SK-N-SH (cell line): ENCODE results near the gene GEMIN7. TPM values are rescaled to one million over a fixed set of nuclear protein-coding genes. Genes with fewer than 3 reads are reported as not detected.

Experiments used
- CTCF ChIA-PET: fragments of 300-600, 350-600 bp; formaldehyde crosslinking; extraction: SDS; loops from one replicate; lab custom pipeline; 2021; lab: Yijun Ruan, JAX
- POLR2A ChIA-PET: fragments of 350-600 bp; sonication (Branson Sonifier 250); formaldehyde crosslinking; extraction: SDS; loops from one replicate; lab custom pipeline; 2020; ENCODE audit warnings: antibody characterized with exemption, inconsistent platforms; lab: Yijun Ruan, JAX
- DNase-seq: peaks from one replicate; pipeline ENCODE4 v3.0.0; 2012
- H2AFZ ChIP-seq: fragments of 200-600 bp; sonication (generic); 2 replicates; pipeline ENCODE4 v1.8.1; 2016; ENCODE audit warnings: antibody characterized with exemption, mild to moderate bottlenecking, low read depth
- H3F3A ChIP-seq: fragments of 200-600 bp; sonication (generic); replicated peaks from 2 replicates; pipeline ENCODE3; 2016; ENCODE audit warnings: antibody characterized with exemption, mild to moderate bottlenecking; ENCODE audit not compliant: insufficient read depth
- H3K27ac ChIP-seq, 2 experiments: fragments of 200-500 bp in 1 of 2; fragments of 200-600 bp in 1 of 2; sonication (Bioruptor generic) in 1 of 2; sonication (generic), shearing (Covaris generic) in 1 of 2; 2 replicates each; pipeline versions ENCODE4 v1.5.1 to v1.6.1; 2014 to 2016; ENCODE audit warnings: low read depth in 2 of 2, inconsistent platforms in 1 of 2, low read length in 1 of 2, mild to moderate bottlenecking in 1 of 2, mixed read lengths in 1 of 2
- H3K27me3 ChIP-seq: fragments of 200-600 bp; sonication (generic), shearing (Covaris generic); 2 replicates; pipeline ENCODE4 v1.6.1; 2016; ENCODE audit warnings: mixed run types; ENCODE audit not compliant: insufficient read depth
- H3K36me3 ChIP-seq, 2 experiments: fragments of 200-500 bp in 1 of 2; fragments of 200-600 bp in 1 of 2; sonication (Bioruptor generic) in 1 of 2; sonication (generic) in 1 of 2; replicated peaks in 1 of 2; 2 replicates each; pipeline versions ENCODE3 to v1.5.1; 2014 to 2016; ENCODE audit warnings: low read length in 1 of 2, mild to moderate bottlenecking in 1 of 2; ENCODE audit not compliant: insufficient read depth in 2 of 2, control insufficient read depth in 1 of 2
- H3K4me1 ChIP-seq, 2 experiments: fragments of 200-500 bp in 1 of 2; fragments of 200-600 bp in 1 of 2; sonication (Bioruptor generic) in 1 of 2; sonication (generic), shearing (Covaris generic) in 1 of 2; 2 replicates each; pipeline versions ENCODE4 v1.5.1 to v1.6.1; 2014 to 2016; ENCODE audit warnings: low read depth in 1 of 2, low read length in 1 of 2, mixed run types in 1 of 2; ENCODE audit not compliant: insufficient read depth in 2 of 2, control insufficient read depth in 1 of 2
- H3K4me2 ChIP-seq: fragments of 200-600 bp; sonication (generic), shearing (Covaris generic); 2 replicates; pipeline ENCODE4 v1.6.1; 2017; ENCODE audit warnings: mixed run types
- H3K4me3 ChIP-seq, 2 experiments: fragments of 200-500 bp in 1 of 2; fragments of 200-600 bp in 1 of 2; sonication (Bioruptor generic) in 1 of 2; sonication (generic), shearing (Covaris generic) in 1 of 2; 2 replicates each; pipeline versions ENCODE4 v1.5.1 to v1.8.1; 2014 to 2016; ENCODE audit warnings: low read depth in 2 of 2, inconsistent platforms in 1 of 2, low read length in 1 of 2, mild to moderate bottlenecking in 1 of 2, mixed read lengths in 1 of 2, moderate library complexity in 1 of 2
- H3K79me2 ChIP-seq: fragments of 200-600 bp; sonication (generic); 2 replicates; pipeline ENCODE4 v1.8.1; 2017; ENCODE audit warnings: mild to moderate bottlenecking; ENCODE audit not compliant: insufficient read depth
- H3K9ac ChIP-seq: fragments of 200-600 bp; sonication (generic); 2 replicates; pipeline ENCODE4 v1.6.1; 2017; ENCODE audit warnings: mixed run types
- H3K9me2 ChIP-seq: fragments of 200-600 bp; sonication (generic); 2 replicates; pipeline ENCODE4 v1.6.1; 2017; ENCODE audit warnings: mixed run types
- H3K9me3 ChIP-seq: fragments of 200-600 bp; sonication (generic); 2 replicates; pipeline ENCODE4 v1.6.1; 2017; ENCODE audit warnings: mixed run types, mild to moderate bottlenecking, moderate library complexity
- H4K20me1 ChIP-seq: fragments of 200-600 bp; sonication (generic); 2 replicates; pipeline ENCODE4 v1.6.1; 2017; ENCODE audit warnings: mild to moderate bottlenecking, mixed run types; ENCODE audit not compliant: insufficient read depth
- CTCF ChIP-seq: fragments of 200-600 bp; sonication (generic); IDR thresholded peaks from 2 replicates; pipeline ENCODE4 v1.6.1; 2017; ENCODE audit warnings: antibody characterized with exemption, mild to moderate bottlenecking, moderate library complexity
- EZH2phosphoT487 ChIP-seq: fragments of 200-600 bp; sonication (generic); IDR thresholded peaks from 2 replicates; pipeline ENCODE4 v1.6.1; 2017; ENCODE audit warnings: low read depth, mixed run types, mild to moderate bottlenecking, antibody characterized with exemption, moderate library complexity, borderline replicate concordance
- FOXM1 ChIP-seq: IDR thresholded peaks from 2 replicates; pipeline ENCODE4 v1.4.0; 2012; ENCODE audit warnings: low read depth, mild to moderate bottlenecking
- MXI1 ChIP-seq: IDR thresholded peaks from 2 replicates; pipeline ENCODE4 v1.6.1; 2012; ENCODE audit warnings: mild to moderate bottlenecking, low read depth, low read length, improper control_type of control experiment
- PBX3 ChIP-seq: IDR thresholded peaks from 2 replicates; pipeline ENCODE4; 2012
- RAD21 ChIP-seq: IDR thresholded peaks from 2 replicates; pipeline ENCODE4 v1.6.1; 2012; ENCODE audit warnings: mild to moderate bottlenecking, low read length
- RFX5 ChIP-seq: IDR thresholded peaks from 2 replicates; pipeline ENCODE4 v1.6.1; 2012; ENCODE audit warnings: mild to moderate bottlenecking, improper control_type of control experiment, low read length
- SIN3A ChIP-seq: IDR thresholded peaks from 2 replicates; pipeline ENCODE4 v1.6.1; 2012; ENCODE audit warnings: low read depth, mild to moderate bottlenecking, low read length, moderate library complexity, borderline replicate concordance
- SMC3 ChIP-seq: IDR thresholded peaks from 2 replicates; pipeline ENCODE4 v1.6.1; 2012; ENCODE audit warnings: low read depth, low read length, improper control_type of control experiment
- TAF1 ChIP-seq: IDR thresholded peaks from 2 replicates; pipeline ENCODE4 v1.6.1; 2012; ENCODE audit warnings: low read depth, mild to moderate bottlenecking, low read length, moderate library complexity, borderline replicate concordance
- TCF12 ChIP-seq: IDR thresholded peaks from 2 replicates; pipeline ENCODE4 v1.4.0; 2012
- TEAD4 ChIP-seq: IDR thresholded peaks from 2 replicates; pipeline ENCODE4 v1.4.0; 2012; ENCODE audit warnings: mild to moderate bottlenecking, borderline replicate concordance; ENCODE audit not compliant: insufficient read depth
- USF1 ChIP-seq: IDR thresholded peaks from 2 replicates; pipeline ENCODE4 v1.4.0; 2012; ENCODE audit warnings: low read depth, borderline replicate concordance
- YY1 ChIP-seq: IDR thresholded peaks from 2 replicates; pipeline ENCODE4 v1.4.0; 2012; ENCODE audit warnings: low read depth, mild to moderate bottlenecking
- WGBS: methylation state at CpG from one replicate; pipeline ENCODE4 v1.1.6; 2017; ENCODE audit warnings: low lambda C conversion rate; 5-methylcytosine and 5-hydroxymethylcytosine counted together
- polyA plus RNA-seq, 3 experiments: library from polyadenylated mRNA; depleted of rRNA; stranded (reverse); fragments of >200 nt; gene quantifications; 2 replicates each; pipeline ENCODE4 v1.2.3, GENCODE V29; 2012

The GEMIN7 gene
- polyA plus RNA-seq, 1 of the 3 experiments (the other 2 are of a cell fraction): 28.7 TPM

GRCh38 chr19:45113628-45114027 is 34.6 kb downstream of the GEMIN7 start:
- no peak overlapping the region for H3K4me2 ChIP-seq
- H3K36me3 ChIP-seq: no peaks in the 10 kb centered on the region
- no peak overlapping the region for H3K27ac ChIP-seq
- H2AFZ ChIP-seq: no peak overlapping the region
- no peaks in the 10 kb centered on the region for H3K9me2 ChIP-seq
- POLR2A ChIA-PET: interaction anchor here (1.3 kb wide), 1 partner anchor 21 kb away, joined by 4 read pairs; the partner anchor contains the start of gene PPP1R37
- H3K79me2 ChIP-seq: peaks cover 90% of the 10 kb centered on the region
- TF ChIP-seq USF1 (no peak), RAD21 (no peak), SMC3 (no peak), RFX5 (no peak), PBX3 (no peak), EZH2phosphoT487 (no peak), FOXM1 (no peak), CTCF (no peak)
- TF ChIP-seq, all 33 proteins: peak for 0
- CTCF ChIA-PET: interaction anchor here (0.8 to 1.7 kb wide), 3 partner anchors 13 to 326 kb away, joined by 3 to 4 read pairs (median 4); no protein-coding TSS in a partner anchor
- DNase-seq: no peak
- Histone ChIP-seq H3K9ac (no peak overlapping the region), H3K27me3 (no peaks in the 10 kb centered on the region), H3K4me1 (peaks cover 0 to 4% of the 10 kb centered on the region in 2 experiments; a peak in 1 of 4 replicates), H4K20me1 (peaks cover 94% of the 10 kb centered on the region), H3K9me3 (no peaks in the 10 kb centered on the region), H3F3A (no peaks in the 10 kb centered on the region), H3K4me3 (no peak overlapping the region)
- 66% methylated on average over 5 of the region's 9 CpGs for WGBS

- H3K4me1 ChIP-seq: peaks cover 0 to 4% of the 10 kb centered on the region in 2 experiments; a peak in 1 of 4 replicates
- 90% methylated on average over 4 of the region's 4 CpGs for WGBS
- no peaks in the 10 kb centered on the region for H3K27me3 ChIP-seq
- no peaks in the 10 kb centered on the region for H3F3A ChIP-seq
- ChIA-PET CTCF (interaction anchor here (1.0 kb wide), 1 partner anchor 12 kb away, joined by 3 read pairs; no protein-coding TSS in a partner anchor), POLR2A (no interaction called here)
- H3K4me2 ChIP-seq: no peak overlapping the region
- no peaks in the 10 kb centered on the region for H3K9me3 ChIP-seq
- H3K4me3 ChIP-seq: no peak overlapping the region
- TF ChIP-seq EZH2phosphoT487 (no peak), SIN3A (no peak), TCF12 (no peak), MXI1 (no peak), PBX3 (no peak), TAF1 (no peak), YY1 (no peak), TEAD4 (no peak)
- TF ChIP-seq, all 33 proteins: peak for 0
- H3K9ac ChIP-seq: no peak overlapping the region
- peaks cover 94% of the 10 kb centered on the region for H4K20me1 ChIP-seq
- no peak overlapping the region for H2AFZ ChIP-seq
- DNase-seq: no peak
- no peaks in the 10 kb centered on the region for H3K9me2 ChIP-seq
- H3K27ac ChIP-seq: no peak overlapping the region
- H3K36me3 ChIP-seq: no peaks in the 10 kb centered on the region
- H3K79me2 ChIP-seq: peaks cover 90% of the 10 kb centered on the region
Observed at GRCh38 chr19:45114116-45114515, 35.1 kb downstream of the GEMIN7 start.
